DMS79 treated with DMSO at 0.1 percent for 48 hours (cell line): ENCODE data around the gene TTLL1.

ENCODE experiments used
- DNase-seq: peaks from one replicate; lab custom pipeline; 2025; lab: John Stamatoyannopoulos, UW

The TTLL1 gene

GRCh38 chr22:42993651-42994275 is 95.4 kb downstream of the TTLL1 start:
- DNase-seq = no peak

GRCh38 chr22:42992886-42993479 is 96.2 kb downstream of the TTLL1 start:
- no peak for DNase-seq

- DNase-seq = no peak
Measured at GRCh38 chr22:42992092-42992491, 97.1 kb downstream of the TTLL1 start.

- no peak for DNase-seq
Measured at GRCh38 chr22:42991010-42991651, 98.1 kb downstream of the TTLL1 start.

GRCh38 chr22:42990131-42990838 is 98.9 kb downstream of the TTLL1 start:
- no peak for DNase-seq
